Hepatic stellate cell (primary cell): ENCODE results near the gene ZNFX1.
"Not testable (repeated sequence)": the region's sequence is repeated elsewhere in the genome, so short reads cannot be mapped to it uniquely, and the experiment has no call there.

ENCODE experiments used
- DNase-seq: peaks from one replicate; pipeline ENCODE4 v3.0.0; 2011; ENCODE audit warnings: low spot score

Gene ZNFX1

DNA sequence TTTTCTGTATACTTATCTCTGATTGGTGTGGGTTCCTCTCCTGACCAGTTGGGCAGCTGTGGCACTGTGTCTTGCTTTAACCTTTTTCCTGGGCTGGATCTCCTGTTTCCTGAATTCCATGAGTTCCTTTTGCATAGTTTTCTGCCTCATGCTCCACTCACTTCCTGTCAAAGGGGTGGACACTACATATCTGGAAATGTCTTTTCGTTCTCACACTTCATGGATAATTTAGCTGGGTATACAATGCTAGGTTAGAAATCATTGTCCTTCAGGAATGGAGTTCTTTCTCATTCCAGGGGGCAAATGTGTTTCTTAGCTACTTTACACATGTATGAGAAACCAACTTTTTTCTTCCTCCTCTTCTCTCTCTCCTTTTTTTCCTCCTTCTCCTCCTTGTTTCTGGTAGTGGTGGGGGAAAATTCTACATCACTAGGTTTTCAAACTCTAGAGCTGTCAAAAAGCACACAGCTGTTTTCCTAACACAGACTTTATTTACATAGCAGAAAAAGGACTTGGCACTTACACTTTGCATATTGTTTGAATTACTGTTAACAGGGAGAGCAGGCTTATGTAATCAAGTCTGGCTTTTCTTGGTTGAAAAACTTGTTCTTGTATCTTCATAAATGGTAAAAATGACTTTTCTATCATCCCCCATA is 67.6 kb downstream of the ZNFX1 start:
- DNase-seq = no peak

DNA sequence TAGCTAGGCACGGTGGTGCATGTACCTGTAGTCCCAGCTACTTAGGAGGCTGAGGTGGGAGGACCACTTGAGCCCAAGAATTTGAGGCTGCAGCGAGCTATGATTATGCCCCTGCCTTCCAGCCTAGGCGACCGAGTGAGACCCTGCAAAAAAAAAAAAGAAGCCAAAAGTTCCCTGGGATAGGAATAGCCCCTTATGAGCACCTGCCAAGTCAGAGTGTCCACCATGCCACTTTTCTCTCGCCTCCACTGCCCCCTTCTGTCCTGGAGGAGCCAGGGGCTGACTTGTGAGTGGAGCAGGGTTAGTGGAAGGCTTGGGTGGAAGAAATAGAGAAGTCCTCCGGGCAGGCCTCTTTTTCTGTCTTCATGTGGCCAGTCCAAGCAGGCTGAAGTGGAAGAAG is 70.8 kb downstream of the ZNFX1 start:
- DNase-seq = no peak

DNA sequence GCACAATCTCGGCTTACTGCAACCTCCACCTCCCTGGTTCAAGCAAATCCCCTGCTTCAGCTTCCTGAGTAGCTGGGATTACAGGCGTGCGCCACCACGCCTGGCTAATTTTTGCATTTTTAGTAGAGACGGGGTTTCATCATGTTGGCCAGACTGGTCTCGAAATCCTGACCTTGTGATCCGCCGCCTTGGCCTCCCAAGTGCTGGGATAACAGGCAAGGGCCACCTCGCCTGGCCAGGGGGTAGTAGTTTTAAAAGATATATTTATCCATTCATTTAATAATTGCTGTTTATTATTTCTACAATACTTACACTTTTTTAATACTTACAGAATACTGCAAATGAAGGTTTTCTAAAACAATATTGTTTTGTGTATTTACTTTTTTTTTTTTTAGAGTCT is 74.1 kb downstream of the ZNFX1 start:
- no peak for DNase-seq

DNA sequence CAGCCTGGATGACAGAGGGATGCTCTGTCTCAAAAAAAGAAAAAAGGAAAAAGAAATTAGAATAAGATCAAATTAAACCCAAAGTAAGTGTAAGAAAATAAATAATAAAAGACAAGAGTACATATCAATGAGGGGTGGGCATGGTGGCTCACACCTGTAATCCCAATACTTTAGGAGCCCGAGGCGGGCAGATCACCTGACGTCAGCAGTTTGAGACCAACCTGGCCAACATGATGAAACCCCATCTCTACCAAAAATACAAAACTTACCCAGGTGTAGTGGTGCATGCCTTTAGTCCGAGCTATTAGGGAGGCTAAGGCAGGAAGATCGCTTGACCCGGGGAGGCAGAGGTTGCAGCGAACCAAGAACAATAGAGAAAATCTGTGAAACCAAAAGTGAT is 74.8 kb downstream of the ZNFX1 start:
- DNase-seq = no peak

DNA sequence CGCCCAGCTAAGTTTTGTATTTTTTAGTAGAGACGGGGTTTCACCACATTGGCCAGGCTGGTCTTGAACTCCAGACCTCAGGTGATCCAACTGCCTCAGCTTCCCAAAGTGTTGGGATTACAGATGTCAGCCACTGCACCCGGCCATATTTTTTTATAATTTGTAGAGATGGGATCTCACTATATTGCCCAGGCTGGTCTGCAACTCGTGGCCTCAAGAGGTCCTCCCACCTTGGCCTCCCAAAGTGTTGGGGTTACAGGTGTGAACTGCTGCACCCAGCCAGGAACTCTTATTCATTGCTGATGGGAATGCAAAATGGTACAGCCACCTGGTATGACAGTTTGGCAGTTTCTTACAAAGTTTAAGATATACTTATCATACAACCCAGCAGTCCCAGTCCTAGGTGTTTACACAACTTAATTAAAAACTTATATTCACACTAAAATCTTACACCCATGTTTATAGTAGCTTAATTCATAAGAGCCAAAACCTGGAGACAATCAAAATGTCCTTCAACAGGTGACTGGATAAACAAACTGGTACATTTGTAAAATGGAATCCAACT is 78.0 kb downstream of the ZNFX1 start:
- DNase-seq = no peak

DNA sequence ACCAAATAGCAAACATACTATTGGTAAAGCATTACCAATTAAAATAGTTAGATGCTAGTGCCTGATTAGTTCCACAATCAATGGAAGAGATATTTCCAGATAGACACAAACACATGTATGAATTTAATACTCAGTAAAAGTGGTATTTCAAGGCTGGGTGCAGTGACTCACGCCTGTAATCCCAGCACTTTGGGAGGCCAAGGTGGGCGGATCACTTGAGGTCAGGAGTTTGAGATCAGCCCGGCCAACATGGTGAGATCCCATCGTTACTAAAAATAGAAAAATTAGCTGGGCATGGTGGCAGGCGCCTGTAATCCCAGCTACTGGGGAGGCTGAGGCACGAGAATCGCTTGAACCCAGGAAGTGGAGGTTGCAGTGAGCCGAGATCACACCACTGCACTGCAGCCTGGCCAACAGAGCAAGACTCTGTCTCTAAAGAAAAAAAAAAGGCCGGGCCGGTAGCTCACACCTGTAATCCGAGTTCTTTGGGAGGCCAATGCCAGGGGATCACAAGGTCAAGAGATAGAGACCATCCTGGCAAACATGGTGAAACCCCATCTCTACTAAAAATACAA is 84.8 kb downstream of the ZNFX1 start:
- DNase-seq = not testable (repeated sequence)
